Measurements from ENCODE around the gene NCOA1. TPM values are rescaled to one million over a fixed set of nuclear protein-coding genes. Genes with fewer than 3 reads are reported as not detected.

NCOA1 gene
- total and polyA plus RNA-seq, 2 donors (not counting 3 experiments of a cell fraction or from before 2014, with no cell fraction given), result 11.4 to 14.1 TPM

DNA sequence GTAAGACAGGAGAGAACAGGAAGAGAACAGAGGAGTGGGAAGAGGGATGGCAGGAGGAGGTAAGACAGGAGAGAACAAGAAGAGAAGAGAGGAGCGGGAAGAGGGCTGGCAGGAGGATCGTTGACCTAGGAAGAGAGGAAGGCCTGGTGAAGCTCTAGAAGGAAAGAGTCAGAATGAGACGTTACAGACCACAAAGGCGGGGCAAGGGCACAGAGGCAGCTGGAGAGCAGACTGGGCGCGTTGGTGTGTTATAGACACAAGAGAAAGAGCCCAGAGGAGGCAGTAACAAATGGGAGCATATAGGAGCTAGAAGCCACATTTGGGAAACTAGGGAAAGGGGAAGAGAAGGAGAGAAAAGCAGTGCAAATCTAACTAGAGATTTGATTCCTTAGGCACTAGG lies 275.6 kb downstream of the NCOA1 start:
- TF ChIP-seq, protein P1, sequence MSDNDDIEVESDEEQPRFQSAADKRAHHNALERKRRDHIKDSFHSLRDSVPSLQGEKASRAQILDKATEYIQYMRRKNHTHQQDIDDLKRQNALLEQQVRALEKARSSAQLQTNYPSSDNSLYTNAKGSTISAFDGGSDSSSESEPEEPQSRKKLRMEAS (IDR thresholded peaks at IDR 0.05; ENCODE audit: insufficient read depth, insufficient read length), result no peak
- TF ChIP-seq POLR2A (IDR thresholded peaks at IDR 0.05; ENCODE audit: low read depth, low read length), result no peak
- no peak for TF ChIP-seq EZH2 (IDR thresholded peaks at IDR 0.05; ENCODE audit: borderline replicate concordance, low read depth, low read length, severe bottlenecking)
- TF ChIP-seq, protein P2, sequence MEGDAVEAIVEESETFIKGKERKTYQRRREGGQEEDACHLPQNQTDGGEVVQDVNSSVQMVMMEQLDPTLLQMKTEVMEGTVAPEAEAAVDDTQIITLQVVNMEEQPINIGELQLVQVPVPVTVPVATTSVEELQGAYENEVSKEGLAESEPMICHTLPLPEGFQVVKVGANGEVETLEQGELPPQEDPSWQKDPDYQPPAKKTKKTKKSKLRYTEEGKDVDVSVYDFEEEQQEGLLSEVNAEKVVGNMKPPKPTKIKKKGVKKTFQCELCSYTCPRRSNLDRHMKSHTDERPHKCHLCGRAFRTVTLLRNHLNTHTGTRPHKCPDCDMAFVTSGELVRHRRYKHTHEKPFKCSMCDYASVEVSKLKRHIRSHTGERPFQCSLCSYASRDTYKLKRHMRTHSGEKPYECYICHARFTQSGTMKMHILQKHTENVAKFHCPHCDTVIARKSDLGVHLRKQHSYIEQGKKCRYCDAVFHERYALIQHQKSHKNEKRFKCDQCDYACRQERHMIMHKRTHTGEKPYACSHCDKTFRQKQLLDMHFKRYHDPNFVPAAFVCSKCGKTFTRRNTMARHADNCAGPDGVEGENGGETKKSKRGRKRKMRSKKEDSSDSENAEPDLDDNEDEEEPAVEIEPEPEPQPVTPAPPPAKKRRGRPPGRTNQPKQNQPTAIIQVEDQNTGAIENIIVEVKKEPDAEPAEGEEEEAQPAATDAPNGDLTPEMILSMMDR (IDR thresholded peaks at IDR 0.05; ENCODE audit: extremely low read depth in 1 of 2, insufficient read depth in 1 of 2, low read depth in 1 of 2, low read length in 2 of 2), result no peak
- no peak for TF ChIP-seq GATA2 (IDR thresholded peaks at IDR 0.05; ENCODE audit: insufficient read depth, insufficient read length, low read depth, low read length)
- no peak for TF ChIP-seq FOS (IDR thresholded peaks at IDR 0.05; ENCODE audit: borderline replicate concordance, insufficient read depth, low read length)
- TF ChIP-seq POLR2AphosphoS5 (IDR thresholded peaks at IDR 0.05; ENCODE audit: insufficient read depth, low read depth, low read length), result no peak
- TF ChIP-seq MYC (IDR thresholded peaks at IDR 0.05; ENCODE audit: low read depth, low read length), result no peak
- no peak for TF ChIP-seq JUN (IDR thresholded peaks at IDR 0.05; ENCODE audit: borderline replicate concordance, insufficient read depth, insufficient read length, low read depth)
- no peaks in the 10 kb centered on the region for H3K27me3 ChIP-seq (ENCODE audit: control insufficient read depth in 2 of 2, insufficient read depth in 2 of 2, low read length in 2 of 2)
- no TSS peak for BruUV-seq (replicated peaks)
- no peaks in the 10 kb centered on the region for H3K79me2 ChIP-seq (ENCODE audit: control insufficient read depth, insufficient read depth, low read length)
- dilution Hi-C loops (cut with MboI; ENCODE audit: extremely low pct_ligation_motif_present, low sequenced_read_pairs), result no loop called here
- no peak overlapping the region for H3K4me3 ChIP-seq (replicated peaks in 1 of 3; ENCODE audit: insufficient read depth in 1 of 3, low read depth in 1 of 3, low read length in 3 of 3)
- no peaks in the 10 kb centered on the region for H3K9me1 ChIP-seq (replicated peaks; ENCODE audit: control insufficient read depth, extremely low read depth, insufficient read depth, low read length)
- peaks cover 0 to 1% of the 10 kb centered on the region in 2 experiments for H3K36me3 ChIP-seq (ENCODE audit: control insufficient read depth in 2 of 2, extremely low read depth in 1 of 2, insufficient read depth in 2 of 2, low read length in 2 of 2)
- ChIA-PET POLR2A (no interaction called here), CTCF (interaction anchor here (1.2 kb wide), 1 partner anchor 13 kb away, joined by 4 read pairs; no protein-coding TSS in a partner anchor)
- intact Hi-C loops (cut with micrococcal nuclease), result no loop called here
- no peak overlapping the region for H2AFZ ChIP-seq (ENCODE audit: low read depth, low read length)
- no peak overlapping the region for H3K9ac ChIP-seq (replicated peaks; ENCODE audit: extremely low read depth, insufficient read depth, low read length)
- no peaks in the 10 kb centered on the region for H4K20me1 ChIP-seq (replicated peaks; ENCODE audit: control insufficient read depth, extremely low read depth, insufficient read depth, low read length)
- no peaks in the 10 kb centered on the region for H3K9me3 ChIP-seq (replicated peaks; ENCODE audit: control insufficient read depth, insufficient read depth, low read length)
- no peak for FAIRE-seq
- no peak overlapping the region for H3K4me2 ChIP-seq (ENCODE audit: insufficient read depth, low read length)
- H3K27ac ChIP-seq (ENCODE audit: insufficient read depth, low read depth, low read length), result no peak overlapping the region
- no peak for DNase-seq (ENCODE audit: low read depth, low spot score)
- no peaks in the 10 kb centered on the region for H3K4me1 ChIP-seq (ENCODE audit: control insufficient read depth, extremely low read depth, insufficient read depth, low read length)

Measured in endothelial cell of umbilical vein (primary cell).